GM19468 (cell line): ENCODE results near the gene MACROD2.

Experiments
- ATAC-seq: cut with Tn5 transposase; IDR thresholded peaks from one replicate; pipeline ENCODE4 v1.9.1; 2021; ENCODE audit warnings: mild to moderate bottlenecking, moderate library complexity, moderate number of reproducible peaks; ENCODE audit not compliant: unreplicated experiment; ENCODE audit errors: extremely low read depth

MACROD2 gene

DNA sequence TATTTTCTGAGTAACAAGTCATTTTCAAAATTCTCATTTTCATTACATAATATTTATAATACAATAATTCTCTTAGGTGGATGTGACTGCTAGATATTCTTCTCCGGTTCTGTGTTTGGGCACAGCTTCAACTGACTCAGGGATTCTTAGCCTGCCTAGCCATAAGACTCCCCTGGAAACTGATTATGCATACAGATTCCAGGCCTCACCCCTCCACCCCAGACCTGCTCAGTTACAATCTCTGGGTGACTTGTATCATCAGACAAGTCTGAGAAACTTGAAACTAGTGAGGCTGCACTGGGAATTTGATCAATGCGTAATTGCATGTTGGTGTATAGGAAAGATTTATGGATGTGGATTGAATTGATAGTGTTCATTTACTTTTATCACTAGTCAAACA, 316.7 kb downstream of the MACROD2 start:
- ATAC-seq: no peak

- ATAC-seq: no peak
Measured at GRCh38 chr20:14313341-14314020, 318.2 kb downstream of the MACROD2 start.

DNA sequence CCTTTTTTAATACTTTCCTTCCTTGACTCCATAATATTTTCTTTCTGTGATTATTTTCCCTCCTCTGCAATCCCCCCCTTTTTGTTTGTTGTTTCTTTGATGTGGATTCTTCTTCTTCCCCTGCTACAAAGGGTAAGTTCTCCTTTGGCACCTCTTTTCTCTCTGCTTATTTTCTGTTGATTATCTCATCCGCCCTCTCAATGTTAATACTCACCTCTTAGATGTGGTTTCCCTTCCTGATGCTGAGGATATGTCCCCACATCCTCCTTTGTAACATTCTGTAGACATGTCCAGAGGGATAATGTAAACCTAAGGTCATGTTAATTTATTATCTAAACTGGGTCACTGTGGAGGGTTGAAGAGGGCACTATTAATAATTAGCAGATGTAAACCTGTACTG, 324.4 kb downstream of the MACROD2 start:
- no peak for ATAC-seq

DNA sequence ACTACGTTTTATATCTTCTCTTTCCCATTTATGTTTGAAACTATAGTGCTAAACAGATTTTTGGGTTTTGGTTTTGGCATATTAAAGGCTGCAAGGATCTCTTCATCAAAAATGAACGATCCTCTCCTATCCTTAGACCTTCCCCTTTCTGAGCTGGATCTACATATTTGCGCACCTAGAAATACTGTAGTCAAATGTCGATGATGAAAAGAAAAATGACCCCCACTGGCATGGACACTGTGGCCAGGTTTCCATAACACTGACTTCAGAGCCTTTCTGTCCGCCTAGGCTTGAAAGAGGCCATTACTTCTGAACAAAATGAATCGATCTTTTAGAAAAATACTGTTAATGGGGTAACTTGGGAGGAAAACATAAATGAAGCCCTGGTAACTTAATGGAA, 336.3 kb downstream of the MACROD2 start:
- no peak for ATAC-seq

DNA sequence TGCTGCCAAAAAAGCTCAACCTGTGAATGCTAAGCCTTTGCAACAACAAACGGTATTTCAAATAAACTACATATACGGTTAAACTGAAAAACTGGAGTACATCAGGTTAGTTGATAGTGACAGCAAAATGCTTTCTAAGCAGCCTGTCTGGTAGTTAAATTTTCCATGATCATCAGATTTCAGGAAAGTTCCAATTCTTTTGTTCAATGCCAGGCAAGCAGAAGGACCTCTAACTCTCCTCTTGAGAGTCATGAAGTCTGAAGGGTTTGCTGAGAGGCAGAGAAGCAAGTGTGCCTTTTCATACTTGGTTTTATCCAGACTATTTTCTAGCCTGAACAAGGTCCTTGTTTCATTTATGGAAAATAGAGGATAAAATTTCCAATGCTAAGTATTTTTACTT, 337.6 kb downstream of the MACROD2 start:
- no peak for ATAC-seq

DNA sequence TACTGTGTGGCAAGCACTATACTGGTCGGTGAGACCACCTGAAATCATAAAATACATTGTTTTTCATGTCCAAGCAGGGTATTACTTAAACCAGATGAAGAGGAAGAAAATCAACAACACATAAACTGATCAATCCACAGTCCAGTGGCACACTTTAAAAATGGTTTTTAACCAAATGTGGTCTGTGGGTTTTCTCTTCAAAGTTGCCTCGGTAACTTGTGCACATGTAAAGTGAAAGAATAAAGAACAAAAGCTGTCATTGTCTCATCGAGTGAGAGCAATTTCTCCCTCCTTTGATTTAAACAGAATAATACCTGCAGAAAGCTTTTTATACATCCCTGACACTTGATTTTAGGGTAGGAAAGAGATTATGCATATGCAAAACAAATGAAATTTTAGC, 338.4 kb downstream of the MACROD2 start:
- no peak for ATAC-seq

DNA sequence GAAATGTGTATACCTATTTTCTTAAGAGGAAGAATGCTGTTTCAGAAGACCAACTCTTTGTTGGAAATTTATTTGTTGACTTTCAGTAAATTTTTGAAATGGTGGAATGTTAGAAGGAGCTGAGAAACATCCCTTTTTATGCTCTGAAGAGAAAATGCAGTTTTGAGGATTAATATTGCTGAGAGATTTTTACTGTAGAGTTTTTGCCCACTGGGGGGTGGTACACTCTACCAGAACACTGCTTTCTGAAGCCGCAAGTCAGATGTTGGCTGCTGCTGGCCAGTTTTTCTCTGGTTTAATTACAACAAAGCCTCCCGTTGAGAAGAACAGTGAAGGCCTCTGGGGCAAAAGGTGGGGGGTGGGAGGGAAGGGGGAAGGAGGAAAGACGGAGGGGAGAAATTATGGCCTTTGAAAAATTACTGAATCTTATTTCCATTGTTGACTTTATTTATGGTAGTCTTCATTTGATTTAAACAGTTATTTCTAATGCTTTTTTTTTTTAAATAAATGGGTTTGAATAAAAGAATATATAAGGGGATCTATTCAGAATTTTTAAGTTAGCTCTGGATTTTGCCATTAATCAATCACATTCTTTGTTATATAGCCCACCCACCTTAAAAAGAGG, 339.1 kb downstream of the MACROD2 start:
- no peak for ATAC-seq

DNA sequence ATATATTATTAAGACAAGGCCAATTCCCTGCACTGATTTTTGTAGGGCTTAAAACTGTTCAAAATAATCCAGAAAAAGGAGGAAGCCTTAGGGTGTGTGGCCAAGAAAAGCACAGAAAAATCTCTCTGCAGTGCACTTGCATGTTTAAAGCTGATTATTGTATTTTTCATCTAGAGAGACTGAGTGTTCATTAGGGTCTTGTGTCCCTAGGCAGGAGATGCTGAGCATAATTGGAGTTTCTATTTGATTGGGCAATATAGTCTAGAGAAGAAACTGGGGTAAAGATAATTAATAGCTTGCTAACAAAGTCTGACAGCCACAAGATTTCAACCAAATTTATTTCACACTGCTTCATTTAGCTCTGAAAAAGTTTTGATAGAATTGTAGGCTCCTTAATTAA, 339.7 kb downstream of the MACROD2 start:
- no peak for ATAC-seq

DNA sequence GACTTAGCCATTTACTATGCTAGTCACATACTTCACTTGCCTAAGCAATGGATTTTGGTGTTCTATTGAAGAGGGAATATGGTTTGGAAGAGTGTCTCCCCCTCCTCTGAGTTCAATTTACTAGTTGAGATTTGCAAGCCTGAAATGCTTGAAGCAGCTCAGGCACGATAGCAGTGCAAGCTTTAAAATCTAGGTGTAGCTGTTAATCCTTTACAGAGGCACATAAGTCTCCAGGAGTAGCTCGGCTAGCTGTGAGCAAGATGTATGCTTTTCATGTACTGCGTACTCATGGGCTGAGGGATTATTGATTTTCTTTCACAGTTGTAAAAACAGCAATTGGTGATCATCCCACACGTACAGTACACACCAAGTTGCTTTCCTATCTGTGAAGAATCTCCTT, 341.4 kb downstream of the MACROD2 start:
- no peak for ATAC-seq

GRCh38 chr20:14337400-14338171, 342.3 kb downstream of the MACROD2 start, which contains the start of gene FLRT3:
Gene FLRT3 (minus strand): TSS chr20:14337612. CDS start chr20:14327506, 10,106 bp downstream.
- ATAC-seq: peak; percentile 96

DNA sequence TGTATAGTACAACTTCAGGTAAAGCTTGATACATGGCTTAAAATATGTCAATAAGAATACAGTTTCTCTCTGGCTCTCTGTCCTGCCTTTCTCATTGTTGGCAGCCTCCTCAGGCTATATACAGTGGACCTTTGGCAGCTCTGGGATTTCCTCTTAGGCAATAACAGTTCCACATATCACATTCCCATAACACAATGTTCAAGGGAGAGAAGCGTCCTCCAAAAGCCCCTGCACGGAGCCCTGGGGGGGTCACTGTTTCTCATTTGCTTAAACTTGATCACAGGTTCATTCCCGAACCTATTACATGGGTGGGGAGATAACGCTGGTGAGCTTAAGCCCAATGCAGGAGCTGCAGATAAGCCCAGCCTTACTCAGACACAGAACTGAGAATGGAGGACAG, 346.5 kb downstream of the MACROD2 start:
- no peak for ATAC-seq

GRCh38 chr20:14342918-14343317, 347.6 kb downstream of the MACROD2 start:
- no peak for ATAC-seq

GRCh38 chr20:14343491-14344065, 348.3 kb downstream of the MACROD2 start:
- no peak for ATAC-seq

DNA sequence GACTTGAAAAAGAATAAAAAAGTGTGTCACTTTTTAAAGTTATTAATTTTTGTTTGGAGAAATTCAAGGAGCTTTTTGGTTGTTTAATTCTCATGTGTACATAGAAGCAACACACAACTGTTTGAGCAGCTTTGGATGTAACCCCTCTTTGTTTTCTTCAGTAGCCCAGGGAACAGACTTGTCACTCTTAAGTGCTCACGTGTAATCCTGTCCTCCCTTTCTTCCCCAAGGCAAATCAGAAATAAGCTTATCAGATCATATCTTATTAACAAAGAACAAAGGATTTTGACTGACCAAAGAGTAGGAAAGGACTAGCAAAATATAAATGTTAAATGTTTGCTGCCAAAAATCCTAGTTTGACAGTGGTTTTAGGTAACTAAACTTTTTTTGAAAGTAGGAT, 349.4 kb downstream of the MACROD2 start:
- no peak for ATAC-seq

GRCh38 chr20:14355791-14356190, 360.5 kb downstream of the MACROD2 start:
- ATAC-seq: no peak

DNA sequence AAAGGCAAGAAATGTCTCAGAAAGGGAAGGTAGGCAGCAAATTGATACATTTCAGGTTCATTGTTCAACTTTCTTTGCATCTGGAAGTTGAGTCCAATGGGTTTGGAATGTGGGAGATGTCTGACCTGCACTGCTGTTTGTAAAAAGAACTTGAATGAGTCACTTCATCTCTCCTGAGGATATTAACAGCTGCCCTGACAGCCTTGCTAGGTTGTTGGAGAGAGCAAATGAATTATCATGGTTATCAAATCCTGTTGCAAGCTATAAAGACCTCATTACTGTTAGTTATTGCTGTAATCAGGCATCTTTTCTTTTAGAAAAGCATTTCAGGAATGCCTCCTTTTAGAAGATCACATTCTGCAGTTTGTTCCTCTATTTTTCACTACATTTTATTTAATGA, 365.1 kb downstream of the MACROD2 start:
- ATAC-seq: no peak

DNA sequence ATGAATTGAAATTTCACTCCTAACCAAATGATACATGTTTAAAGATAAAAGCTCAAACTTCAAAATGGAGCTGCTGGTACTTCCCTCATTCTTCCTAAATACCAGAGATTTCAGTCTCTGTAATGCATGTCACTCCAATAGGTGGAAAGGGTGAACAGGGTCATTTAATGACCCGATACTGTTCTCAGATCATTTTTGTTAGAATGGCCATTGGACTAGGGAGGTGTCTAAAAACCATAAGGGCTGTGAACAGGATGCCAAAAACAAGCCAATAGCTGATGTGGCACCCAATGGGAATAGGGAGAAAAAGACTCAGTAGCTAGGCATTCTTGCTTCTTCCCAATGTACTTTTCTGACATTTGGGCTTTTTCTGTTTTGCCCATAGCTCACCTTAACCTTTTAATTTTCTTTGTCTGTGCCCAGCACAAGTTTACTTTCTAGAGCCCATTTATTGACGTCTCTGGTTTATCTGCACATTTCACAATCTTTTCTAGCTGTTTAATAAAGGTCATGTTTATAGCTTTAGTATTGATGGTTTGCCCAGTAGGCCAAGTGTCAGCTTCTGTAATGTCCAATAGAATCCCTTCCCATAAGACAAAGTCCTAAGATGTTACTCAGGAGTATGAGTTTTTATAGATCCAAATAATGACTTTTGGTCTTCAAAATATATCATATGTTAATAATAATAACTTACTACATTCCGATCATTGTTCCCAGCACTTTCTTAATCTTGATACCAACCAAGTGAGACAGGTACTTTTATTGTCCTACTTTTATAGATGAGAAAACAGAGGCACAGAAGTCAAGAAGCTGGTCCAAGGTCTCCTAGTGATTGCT, 366.4 kb downstream of the MACROD2 start:
- no peak for ATAC-seq

GRCh38 chr20:14374196-14374595, 378.9 kb downstream of the MACROD2 start:
- no peak for ATAC-seq

GRCh38 chr20:14375416-14375985, 380.2 kb downstream of the MACROD2 start:
- ATAC-seq: no peak

DNA sequence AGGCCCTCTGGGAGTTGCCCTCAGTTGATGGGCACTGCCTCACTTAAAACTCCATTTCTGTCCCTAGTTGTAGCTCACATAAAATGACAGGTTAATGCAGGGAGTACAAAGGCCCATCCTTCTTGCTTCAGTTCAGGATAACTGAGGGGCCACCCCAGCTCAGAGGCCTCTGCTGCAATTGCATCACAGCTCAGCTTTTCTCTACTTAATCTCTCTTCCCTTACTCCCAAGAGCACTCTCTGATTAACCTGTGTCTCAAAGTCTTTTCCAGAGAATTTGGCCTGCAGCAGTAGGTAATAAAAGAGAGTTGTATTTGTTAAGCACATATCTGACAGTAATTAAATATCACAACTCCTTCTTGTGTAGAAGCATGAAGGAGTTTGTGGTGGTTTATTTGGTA, 383.0 kb downstream of the MACROD2 start:
- no peak for ATAC-seq
